Caco-2 (cell line): ENCODE measurements around the gene KRTAP21-3. TPM values are rescaled to one million over a fixed set of nuclear protein-coding genes. Genes with fewer than 3 reads are reported as not detected.

Source experiments
- BruUV-seq: library from RNA; stranded (reverse); fragments of 400-500 nt; replicated peaks from 2 replicates; lab custom pipeline; 2021; lab: Mats Ljungman, UMichigan
- CTCF ChIA-PET: fragments of 300-600 bp; sonication (Branson Sonifier 250); formaldehyde crosslinking; loops from one replicate; lab custom pipeline; 2022; ENCODE audit warnings: antibody characterized with exemption; lab: Charles Lee
- POLR2A ChIA-PET: fragments of 300-600 bp; sonication (Branson Sonifier 250); formaldehyde crosslinking; loops from one replicate; lab custom pipeline; 2022; ENCODE audit warnings: antibody characterized with exemption; lab: Charles Lee
- DNase-seq, 2 experiments: peaks; one replicate each; pipeline versions ENCODE4 v3.0.0 to v3.0.0-alpha.2; 2020 to 2022
- H3K27me3 ChIP-seq: replicated peaks from 2 replicates; pipeline ENCODE4 v1.6.0; 2011; ENCODE audit warnings: low read length; ENCODE audit not compliant: control insufficient read depth, insufficient read depth
- H3K36me3 ChIP-seq: 2 replicates; pipeline ENCODE4 v1.5.1; 2011; ENCODE audit warnings: low read length; ENCODE audit not compliant: control insufficient read depth, insufficient read depth
- H3K4me1 ChIP-seq: fragments of 250-450 bp; sonication (Bioruptor Pico); 2 replicates; pipeline ENCODE4 v1.5.1; 2020; ENCODE audit warnings: mild to moderate bottlenecking
- H3K4me3 ChIP-seq: 2 replicates; pipeline ENCODE4 v1.5.1; 2011; ENCODE audit warnings: low read depth, mild to moderate bottlenecking, control low read depth, low read length
- H3K9me3 ChIP-seq: fragments of 250-450 bp; sonication (Bioruptor Pico); 2 replicates; pipeline ENCODE4 v1.5.1; 2020; ENCODE audit warnings: mild to moderate bottlenecking, moderate library complexity
- H3K27ac Mint-ChIP-seq: one replicate; pipeline ENCODE4 v1.8.0; 2022; ENCODE audit warnings: mixed read lengths; ENCODE audit not compliant: unreplicated experiment
- H3K27me3 Mint-ChIP-seq: one replicate; pipeline ENCODE4 v1.8.0; 2022; ENCODE audit warnings: mixed read lengths; ENCODE audit not compliant: insufficient read depth, unreplicated experiment
- H3K36me3 Mint-ChIP-seq: one replicate; pipeline ENCODE4 v1.8.0; 2022; ENCODE audit warnings: mild to moderate bottlenecking, mixed read lengths; ENCODE audit not compliant: insufficient read depth, unreplicated experiment
- H3K4me1 Mint-ChIP-seq: one replicate; pipeline ENCODE4 v1.8.0; 2022; ENCODE audit warnings: low read depth, mixed read lengths; ENCODE audit not compliant: unreplicated experiment
- H3K4me3 Mint-ChIP-seq: one replicate; pipeline ENCODE4 v1.8.0; 2022; ENCODE audit warnings: mild to moderate bottlenecking, moderate library complexity, mixed read lengths; ENCODE audit not compliant: unreplicated experiment
- H3K9me3 Mint-ChIP-seq: one replicate; pipeline ENCODE4 v1.8.0; 2022; ENCODE audit warnings: mixed read lengths; ENCODE audit not compliant: unreplicated experiment
- CTCF ChIP-seq, 2 experiments: fragments of 200-600 bp in 1 of 2; IDR thresholded peaks; 1 replicate in 1 of 2; 2 replicates in 1 of 2; pipeline versions ENCODE4 v1.5.1 to v1.8.0; 2011 to 2022; ENCODE audit warnings: antibody characterized with exemption in 1 of 2, control low read depth in 1 of 2, inconsistent platforms in 1 of 2, low read depth in 1 of 2, low read length in 1 of 2, mild to moderate bottlenecking in 1 of 2, moderate library complexity in 1 of 2; ENCODE audit not compliant: insufficient read depth in 1 of 2, severe bottlenecking in 1 of 2, unreplicated experiment in 1 of 2
- intact Hi-C: fragments of 100-400 bp; cut with micrococcal nuclease; formaldehyde crosslinking; loops from one replicate; pipeline ENCODE4 v1.10.0; 2022; ENCODE audit not compliant: unreplicated experiment
- total RNA-seq: library from RNA; stranded (reverse); gene quantifications from 2 replicates; pipeline ENCODE4 v1.2.3, GENCODE V29; 2022

Gene KRTAP21-3
- total RNA-seq, 1 experiment from 2014 or later: not detected

- Histone ChIP-seq H3K4me1 (no peaks in the 10 kb centered on the region), H3K36me3 (no peaks in the 10 kb centered on the region), H3K27me3 (no peaks in the 10 kb centered on the region), H3K9me3 (no peaks in the 10 kb centered on the region; the same call in 1 of the 2 replicates), H3K4me3 (no peak overlapping the region)
- no TSS peak for BruUV-seq
- no peak for DNase-seq
- intact Hi-C loops: no loop called here
- Mint-ChIP-seq H3K27me3 (no peaks in the 10 kb centered on the region), H3K36me3 (no peaks in the 10 kb centered on the region), H3K27ac (no peak overlapping the region), H3K4me3 (no peak overlapping the region), H3K9me3 (peaks cover 9% of the 10 kb centered on the region), H3K4me1 (no peaks in the 10 kb centered on the region)
- ChIA-PET POLR2A (no interaction called here), CTCF (no interaction called here)
- no peak for TF ChIP-seq CTCF (IDR thresholded peaks at IDR 0.05; ENCODE audit: insufficient read depth in 1 of 2, low read depth in 1 of 2, low read length in 1 of 2, severe bottlenecking in 1 of 2, unreplicated experiment in 1 of 2)
Measured at GRCh38 chr21:30714946-30715345, 3.6 kb downstream of the KRTAP21-3 start.

- BruUV-seq: no TSS peak
- POLR2A ChIA-PET: no interaction called here
Measured at GRCh38 chr21:30714456-30714855, 4.1 kb downstream of the KRTAP21-3 start.

GRCh38 chr21:30713766-30714165 is 4.8 kb downstream of the KRTAP21-3 start:
- POLR2A ChIA-PET: no interaction called here
- Mint-ChIP-seq H3K27ac (no peak overlapping the region), H3K9me3 (peaks cover 9% of the 10 kb centered on the region), H3K27me3 (no peaks in the 10 kb centered on the region), H3K36me3 (no peaks in the 10 kb centered on the region), H3K4me1 (no peaks in the 10 kb centered on the region), H3K4me3 (no peak overlapping the region)
- Histone ChIP-seq H3K4me1 (no peaks in the 10 kb centered on the region), H3K27me3 (no peaks in the 10 kb centered on the region), H3K36me3 (no peaks in the 10 kb centered on the region), H3K4me3 (no peak overlapping the region), H3K9me3 (no peaks in the 10 kb centered on the region; the same call in 1 of the 2 replicates)
- intact Hi-C loops: no loop called here
- CTCF ChIA-PET: no interaction called here
- BruUV-seq: no TSS peak
- DNase-seq: no peak
- TF ChIP-seq CTCF (IDR thresholded peaks at IDR 0.05; ENCODE audit: insufficient read depth in 1 of 2, low read depth in 1 of 2, low read length in 1 of 2, severe bottlenecking in 1 of 2, unreplicated experiment in 1 of 2): no peak

More at GRCh38 chr21:30714456-30714855, 4.1 kb downstream of the KRTAP21-3 start:
- H3K27ac Mint-ChIP-seq: no peak overlapping the region
- no peaks in the 10 kb centered on the region for H3K27me3 Mint-ChIP-seq
- Histone ChIP-seq H3K36me3 (no peaks in the 10 kb centered on the region), H3K9me3 (no peaks in the 10 kb centered on the region; the same call in 1 of the 2 replicates), H3K4me3 (no peak overlapping the region), H3K4me1 (no peaks in the 10 kb centered on the region), H3K27me3 (no peaks in the 10 kb centered on the region)
- intact Hi-C loops: no loop called here
- no peak overlapping the region for H3K4me3 Mint-ChIP-seq
- no peak for DNase-seq
- CTCF ChIA-PET: no interaction called here
- peaks cover 9% of the 10 kb centered on the region for H3K9me3 Mint-ChIP-seq
- TF ChIP-seq CTCF (IDR thresholded peaks at IDR 0.05; ENCODE audit: insufficient read depth in 1 of 2, low read depth in 1 of 2, low read length in 1 of 2, severe bottlenecking in 1 of 2, unreplicated experiment in 1 of 2): no peak
- no peaks in the 10 kb centered on the region for H3K4me1 Mint-ChIP-seq
- no peaks in the 10 kb centered on the region for H3K36me3 Mint-ChIP-seq
